HUES64 (cell line): ENCODE measurements around the gene URM1.

Experiments used
- H3K27ac ChIP-seq: 2 replicates; pipeline ENCODE4 v1.7.0; 2013; ENCODE audit warnings: low read depth, low read length, inconsistent platforms
- H3K27me3 ChIP-seq: 2 replicates; pipeline ENCODE4 v1.6.1; 2013; ENCODE audit warnings: mild to moderate bottlenecking, low read length; ENCODE audit not compliant: insufficient read depth
- H3K36me3 ChIP-seq: 2 replicates; pipeline ENCODE4 v1.6.1; 2013; ENCODE audit warnings: mild to moderate bottlenecking, low read length; ENCODE audit not compliant: insufficient read depth
- H3K4me1 ChIP-seq: 2 replicates; pipeline ENCODE4 v1.6.1; 2013; ENCODE audit warnings: mild to moderate bottlenecking, low read length, moderate library complexity; ENCODE audit not compliant: insufficient read depth
- H3K4me3 ChIP-seq: 2 replicates; pipeline ENCODE4 v1.5.1; 2013; ENCODE audit warnings: mild to moderate bottlenecking, low read length, moderate library complexity
- H3K9ac ChIP-seq: 2 replicates; pipeline ENCODE4 v1.6.1; 2013; ENCODE audit warnings: mild to moderate bottlenecking, low read depth, low read length
- H3K9me3 ChIP-seq: 2 replicates; pipeline ENCODE4 v1.6.1; 2013; ENCODE audit warnings: low read depth, low read length; ENCODE audit not compliant: insufficient read depth
- WGBS: fragments of 150-250, 120-280 bp; methylation state at CpG from one replicate; pipeline ENCODE4 v1.1.7; 2013; ENCODE audit warnings: missing lambda C conversion rate; 5-methylcytosine and 5-hydroxymethylcytosine counted together

The URM1 gene

GRCh38 chr9:128355451-128355850 is 15.7 kb upstream of the URM1 start:
- H3K9me3 ChIP-seq = no peaks in the 10 kb centered on the region
- H3K4me1 ChIP-seq = no peaks in the 10 kb centered on the region
- H3K27ac ChIP-seq = no peak overlapping the region
- 97% methylated on average over 19 of the region's 19 CpGs for WGBS
- no peak overlapping the region; the same call in 1 of the 2 replicates for H3K9ac ChIP-seq
- H3K27me3 ChIP-seq = peaks cover 4% of the 10 kb centered on the region; the same call in 1 of the 2 replicates
- H3K4me3 ChIP-seq = no peak overlapping the region
- peaks cover 15% of the 10 kb centered on the region for H3K36me3 ChIP-seq

DNA sequence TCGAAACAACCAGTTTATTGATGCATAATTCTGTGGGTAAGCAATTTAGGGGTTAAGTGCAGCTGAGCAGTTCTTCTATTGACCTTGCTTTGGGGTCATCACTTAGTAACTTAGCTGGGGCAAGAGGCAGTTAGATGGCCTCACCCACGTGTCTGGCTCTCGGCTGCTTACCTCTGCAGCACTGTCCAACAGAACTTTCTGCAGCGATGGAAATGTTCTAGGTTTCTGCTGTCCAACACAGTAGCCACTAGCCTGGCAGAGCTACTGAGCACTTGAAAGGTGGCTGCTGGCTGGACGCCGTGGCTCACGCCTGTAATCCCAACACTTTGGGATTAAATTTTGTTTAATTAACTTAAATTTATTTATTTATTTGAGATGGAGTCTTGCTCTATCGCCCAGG is 13.1 kb upstream of the URM1 start:
- Histone ChIP-seq H3K9me3 (no peaks in the 10 kb centered on the region), H3K27me3 (peaks cover 29% of the 10 kb centered on the region), H3K9ac (no peak overlapping the region), H3K27ac (no peak overlapping the region), H3K4me1 (peaks cover 4% of the 10 kb centered on the region; the same call in 1 of the 2 replicates), H3K4me3 (no peak overlapping the region), H3K36me3 (peaks cover 7% of the 10 kb centered on the region; the same call in 1 of the 2 replicates)
- 97% methylated on average over 7 of the region's 8 CpGs for WGBS

DNA sequence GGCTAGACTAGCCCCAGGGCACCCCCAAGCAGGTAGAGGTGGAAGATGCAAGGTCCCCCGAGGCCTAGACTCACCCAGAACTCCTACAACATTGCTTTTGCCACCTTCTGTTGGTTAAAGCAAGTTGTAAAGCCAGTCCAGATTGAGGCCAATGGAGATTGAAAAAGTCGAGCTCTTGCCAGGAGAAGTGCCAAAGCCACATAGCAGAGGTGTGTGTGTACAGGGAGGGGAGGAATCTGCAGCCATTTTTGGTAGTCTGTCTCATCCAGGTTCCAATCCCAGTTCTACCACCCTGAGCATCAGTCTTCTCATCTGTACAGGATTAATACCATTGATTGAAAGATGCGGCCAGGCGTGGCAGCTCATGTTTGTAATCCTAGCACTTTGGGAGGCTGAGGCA is 12.3 kb upstream of the URM1 start:
- no peak overlapping the region for H3K4me3 ChIP-seq
- peaks cover 37% of the 10 kb centered on the region for H3K27me3 ChIP-seq
- no peak overlapping the region for H3K27ac ChIP-seq
- H3K4me1 ChIP-seq = peaks cover 4% of the 10 kb centered on the region; the same call in 1 of the 2 replicates
- peaks cover 7% of the 10 kb centered on the region; the same call in 1 of the 2 replicates for H3K36me3 ChIP-seq
- no peak overlapping the region for H3K9ac ChIP-seq
- WGBS = 97% methylated on average over 3 of the region's 4 CpGs
- H3K9me3 ChIP-seq = no peaks in the 10 kb centered on the region

DNA sequence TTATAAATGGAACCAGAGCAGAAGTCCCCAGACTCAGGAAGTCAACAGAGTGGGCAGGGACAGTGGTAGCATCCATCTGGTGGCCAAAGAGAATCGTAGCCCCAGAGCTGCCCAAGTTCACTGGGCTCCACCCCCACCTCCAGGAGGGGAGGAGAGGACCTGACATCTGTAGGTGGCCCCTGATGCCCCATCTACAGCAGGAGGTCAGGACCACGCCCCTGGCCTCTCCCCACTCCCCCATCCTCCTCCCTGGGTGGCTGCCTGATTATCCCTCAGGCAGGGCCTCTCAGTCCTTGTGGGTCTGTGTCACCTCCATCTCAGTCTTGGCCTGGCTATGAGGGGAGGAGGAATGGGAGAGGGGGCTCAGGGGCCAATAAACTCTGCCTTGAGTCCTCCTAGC is 10.3 kb upstream of the URM1 start:
- H3K9me3 ChIP-seq = no peaks in the 10 kb centered on the region
- H3K4me3 ChIP-seq = no peak overlapping the region
- no peak overlapping the region for H3K27ac ChIP-seq
- peaks cover 54% of the 10 kb centered on the region for H3K27me3 ChIP-seq
- H3K4me1 ChIP-seq = peaks cover 16% of the 10 kb centered on the region
- WGBS = 83% methylated on average over 2 of the region's 2 CpGs
- H3K9ac ChIP-seq = no peak overlapping the region
- peaks cover under 1% of the 10 kb centered on the region; the same call in 1 of the 2 replicates for H3K36me3 ChIP-seq

DNA sequence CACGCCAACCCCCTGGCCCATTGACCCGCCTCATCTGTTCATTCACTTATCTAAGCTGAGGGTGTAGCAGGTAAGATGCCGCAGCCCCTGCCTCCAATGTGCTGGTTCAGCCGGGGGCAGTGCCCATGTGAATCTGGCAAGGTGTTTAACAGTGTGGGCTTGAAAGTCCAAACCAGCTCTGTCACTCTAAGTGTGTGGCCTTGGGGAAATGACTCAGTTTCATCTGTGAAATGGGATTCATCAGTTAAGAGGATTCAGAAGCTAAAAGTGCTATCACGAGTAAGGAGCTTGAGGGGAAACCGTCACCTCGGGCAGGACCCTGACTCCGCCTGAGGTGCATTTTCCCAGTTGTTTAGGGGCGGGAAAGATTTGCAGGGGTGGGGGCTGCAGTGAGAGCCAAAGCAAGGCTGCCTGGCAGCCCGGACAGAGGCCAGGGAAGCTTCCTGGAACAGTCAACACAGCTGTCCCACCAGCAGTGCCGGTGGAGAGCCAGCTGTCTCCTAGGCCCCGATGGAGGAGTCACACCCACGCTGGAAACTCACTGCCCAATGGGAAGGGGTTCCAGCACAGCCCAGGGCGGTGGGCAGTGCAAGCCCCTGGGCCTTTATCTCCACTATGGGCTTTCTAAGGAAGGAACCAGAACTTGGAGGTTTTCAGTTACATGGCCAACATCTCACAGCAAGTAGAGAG is 9.7 kb upstream of the URM1 start:
- H3K4me3 ChIP-seq = no peak overlapping the region
- peaks cover 60% of the 10 kb centered on the region for H3K27me3 ChIP-seq
- H3K27ac ChIP-seq = no peak overlapping the region
- H3K4me1 ChIP-seq = peaks cover 16% of the 10 kb centered on the region
- no peaks in the 10 kb centered on the region for H3K36me3 ChIP-seq
- H3K9ac ChIP-seq = no peak overlapping the region
- 62% methylated on average over 14 of the region's 14 CpGs for WGBS
- H3K9me3 ChIP-seq = no peaks in the 10 kb centered on the region

- Histone ChIP-seq H3K27me3 (peaks cover 66% of the 10 kb centered on the region), H3K4me1 (peaks cover 16% of the 10 kb centered on the region), H3K27ac (no peak overlapping the region), H3K36me3 (no peaks in the 10 kb centered on the region), H3K4me3 (peak overlapping the region; percentile 33), H3K9me3 (no peaks in the 10 kb centered on the region), H3K9ac (no peak overlapping the region)
- WGBS = 19% methylated on average over 20 of the region's 20 CpGs
Measured at GRCh38 chr9:128361986-128362646, 9.1 kb upstream of the URM1 start.

DNA sequence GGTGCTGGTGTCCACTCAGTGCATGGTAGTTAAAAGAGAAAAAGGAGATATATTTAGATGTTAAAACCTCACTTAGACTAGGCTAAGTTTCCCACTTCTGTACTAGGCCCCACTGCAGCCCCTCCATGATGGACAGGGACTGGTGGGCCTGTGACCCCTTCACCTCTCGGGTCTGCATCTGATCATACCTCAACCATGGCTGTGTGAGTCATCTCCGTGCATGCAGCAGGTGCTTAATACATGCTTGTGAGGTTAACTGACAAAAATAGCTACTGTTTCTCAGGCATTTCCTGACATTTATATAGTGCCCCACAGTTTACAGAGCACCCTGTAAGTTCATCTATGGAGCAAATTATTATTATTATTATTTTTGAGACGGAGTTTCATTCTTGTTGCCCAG is 8.4 kb upstream of the URM1 start:
- no peaks in the 10 kb centered on the region for H3K9me3 ChIP-seq
- no peak overlapping the region for H3K27ac ChIP-seq
- H3K4me1 ChIP-seq = peaks cover 16% of the 10 kb centered on the region
- no peak overlapping the region for H3K4me3 ChIP-seq
- no peaks in the 10 kb centered on the region for H3K36me3 ChIP-seq
- H3K9ac ChIP-seq = no peak overlapping the region
- peaks cover 73% of the 10 kb centered on the region for H3K27me3 ChIP-seq
- WGBS = 90% methylated on average over 3 of the region's 3 CpGs

GRCh38 chr9:128365525-128365924 is 5.6 kb upstream of the URM1 start:
- H3K9ac ChIP-seq = peak overlapping the region; percentile 52
- peak overlapping the region; percentile 59; the same call in 1 of the 2 replicates for H3K27ac ChIP-seq
- WGBS = 37% methylated on average over 4 of the region's 4 CpGs
- H3K27me3 ChIP-seq = peaks cover 91% of the 10 kb centered on the region
- H3K4me3 ChIP-seq = peak overlapping the region; percentile 37
- H3K9me3 ChIP-seq = no peaks in the 10 kb centered on the region
- H3K36me3 ChIP-seq = no peaks in the 10 kb centered on the region
- H3K4me1 ChIP-seq = peaks cover 20% of the 10 kb centered on the region

DNA sequence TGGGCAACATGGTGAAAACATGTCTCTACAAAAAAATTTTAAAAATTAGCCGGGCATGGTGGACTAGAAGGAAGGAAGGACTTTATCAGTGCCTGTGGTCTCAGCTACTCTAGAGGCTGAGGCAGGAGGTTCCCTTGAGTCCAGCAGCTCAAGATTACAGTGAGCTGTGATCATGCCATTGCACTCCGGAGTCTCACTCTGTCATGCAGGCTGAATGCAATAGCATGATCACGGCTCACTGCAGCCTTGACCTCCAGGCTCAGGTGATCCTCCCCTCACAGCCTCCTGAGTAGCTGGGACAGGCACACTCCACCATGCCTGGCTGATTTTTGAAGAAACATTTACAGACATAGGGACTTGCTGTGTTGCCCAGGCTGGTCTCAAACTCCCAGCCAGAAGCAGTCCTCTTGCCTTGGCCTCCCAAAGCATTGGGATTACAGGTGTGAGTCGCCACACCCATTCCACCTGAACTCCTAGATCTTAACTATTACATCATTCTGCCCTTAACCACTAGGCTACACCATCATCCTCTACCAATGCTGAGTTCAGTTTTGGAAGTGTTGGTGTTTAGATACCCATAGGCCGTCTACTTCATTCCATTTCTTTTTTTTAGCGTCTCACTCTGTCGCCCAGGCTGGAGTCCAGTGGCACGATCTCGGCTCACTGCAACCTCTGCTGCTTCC is 2.0 kb upstream of the URM1 start:
- Histone ChIP-seq H3K27ac (no peak overlapping the region), H3K4me3 (no peak overlapping the region), H3K36me3 (no peaks in the 10 kb centered on the region), H3K4me1 (peaks cover 18% of the 10 kb centered on the region), H3K9ac (no peak overlapping the region), H3K9me3 (no peaks in the 10 kb centered on the region), H3K27me3 (peaks cover 56% of the 10 kb centered on the region)
- WGBS = 96% methylated on average over 9 of the region's 9 CpGs

- Histone ChIP-seq H3K36me3 (no peaks in the 10 kb centered on the region), H3K27me3 (peaks cover 46% of the 10 kb centered on the region), H3K9ac (peak overlapping the region; percentile 69; the same call in 1 of the 2 replicates), H3K9me3 (no peaks in the 10 kb centered on the region), H3K27ac (peak overlapping the region; percentile 46; the same call in 1 of the 2 replicates), H3K4me1 (peaks cover 12% of the 10 kb centered on the region; the same call in 1 of the 2 replicates), H3K4me3 (peak overlapping the region; percentile 75)
Measured at GRCh38 chr9:128370367-128370751, 815 bp upstream of the URM1 start.

GRCh38 chr9:128371630-128372117 is 500 bp downstream of the URM1 start:
- peaks cover 7% of the 10 kb centered on the region; the same call in 1 of the 2 replicates for H3K4me1 ChIP-seq
- H3K27ac ChIP-seq = peak overlapping the region; percentile 3; the same call in 1 of the 2 replicates
- peaks cover 34% of the 10 kb centered on the region for H3K27me3 ChIP-seq
- H3K9ac ChIP-seq = peak overlapping the region; percentile 63
- H3K9me3 ChIP-seq = no peaks in the 10 kb centered on the region
- no peaks in the 10 kb centered on the region for H3K36me3 ChIP-seq
- peak overlapping the region; percentile 75 for H3K4me3 ChIP-seq
- under 1% methylated on average over 10 of the region's 10 CpGs for WGBS
